ENCODE data around the gene MAMLD1.

DNA sequence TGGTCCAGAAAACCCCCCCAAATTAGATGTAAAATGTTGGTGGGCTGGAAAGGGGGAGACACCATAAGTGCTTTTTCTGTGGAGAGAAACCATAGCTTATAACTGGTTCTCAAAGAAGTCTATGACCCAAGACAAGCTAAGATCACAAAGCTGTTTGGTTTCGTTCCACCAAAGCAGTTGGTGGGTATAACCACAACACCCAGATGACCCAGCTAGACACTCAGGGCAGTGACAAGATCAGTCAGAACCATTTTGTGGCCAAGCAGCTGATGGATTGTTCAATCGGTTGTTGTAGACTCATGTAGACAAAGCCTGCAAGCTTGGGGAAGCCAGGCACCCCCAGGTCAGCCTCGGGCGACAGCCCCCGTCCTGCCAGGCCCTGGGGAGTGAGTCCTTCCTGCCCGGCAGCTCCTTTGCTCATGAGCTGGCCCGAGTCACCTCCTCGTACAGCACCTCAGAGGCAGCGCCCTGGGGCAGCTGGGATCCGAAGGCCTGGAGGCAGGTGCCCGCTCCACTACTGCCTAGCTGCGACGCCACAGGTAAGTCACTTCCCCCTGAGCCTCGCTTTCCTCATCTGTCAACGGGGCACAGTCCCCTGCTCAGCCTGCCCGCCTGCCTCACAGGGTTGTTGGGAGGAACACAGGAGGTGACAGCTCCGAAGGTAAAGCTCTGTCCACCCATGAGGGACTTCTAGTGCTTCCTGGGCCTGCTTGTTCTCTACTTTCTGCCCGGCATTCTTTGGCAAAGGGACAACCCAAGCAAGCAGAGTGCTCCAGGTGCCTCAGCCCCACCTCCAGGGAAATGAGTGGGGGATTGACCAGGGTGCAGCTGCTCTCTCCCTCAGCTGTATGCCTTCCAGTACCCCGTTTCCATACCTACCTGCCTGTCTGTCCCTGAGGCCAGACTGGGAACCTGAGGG, 140.1 kb downstream of the MAMLD1 start:
- TF ChIP-seq SP3 (tag by site-specific recombination; IDR thresholded peaks at IDR 0.05) (no peak), ZBTB1 (tag by site-specific recombination; IDR thresholded peaks at IDR 0.05) (no peak)

Data from HEK293 (cell line).